Esophagus (tissue), 2 donors: ENCODE measurements around the gene PTCRA. TPM values are rescaled to one million over a fixed set of nuclear protein-coding genes. Genes with fewer than 3 reads are reported as not detected.
A peak's percentile ranks its signal among the peaks of the same experiment; 100 is the strongest.
"Not testable (repeated sequence)": the region's sequence is repeated elsewhere in the genome, so short reads cannot be mapped to it uniquely, and the experiment has no call there.

Experiments
- H3K27ac ChIP-seq, 2 donors: one replicate each; pipeline ENCODE4 v1.5.1; 2013; ENCODE audit warnings: low read depth in 2 of 2, mild to moderate bottlenecking in 2 of 2, inconsistent platforms in 1 of 2, low read length in 1 of 2, moderate library complexity in 1 of 2
- H3K27me3 ChIP-seq, 2 donors: one replicate each; pipeline ENCODE4 v1.6.1; 2013; ENCODE audit warnings: low read length in 2 of 2, control low read depth in 1 of 2, mild to moderate bottlenecking in 1 of 2; ENCODE audit not compliant: insufficient read depth in 2 of 2, control insufficient read depth in 1 of 2
- H3K36me3 ChIP-seq, 2 donors: one replicate each; pipeline ENCODE4 v1.6.1; 2013; ENCODE audit warnings: low read length in 1 of 2; ENCODE audit not compliant: control insufficient read depth in 2 of 2, insufficient read depth in 2 of 2
- H3K4me1 ChIP-seq, 2 donors: one replicate each; pipeline ENCODE4 v1.6.1; 2013; ENCODE audit warnings: low read length in 1 of 2; ENCODE audit not compliant: control insufficient read depth in 2 of 2, insufficient read depth in 2 of 2
- H3K4me3 ChIP-seq, 2 donors: one replicate each; pipeline ENCODE4 v1.5.1; 2013; ENCODE audit warnings: low read length in 2 of 2, mild to moderate bottlenecking in 2 of 2, low read depth in 1 of 2, moderate library complexity in 1 of 2
- H3K9me3 ChIP-seq, 2 donors: one replicate each; pipeline ENCODE4 v1.6.1; 2013; ENCODE audit warnings: mild to moderate bottlenecking in 2 of 2, low read depth in 1 of 2, low read length in 1 of 2, moderate library complexity in 1 of 2; ENCODE audit not compliant: control insufficient read depth in 2 of 2, insufficient read depth in 1 of 2
- WGBS, 2 donors: extraction: QIAGEN DNeasy Blood & Tissue Kit; methylation state at CpG; one replicate each; pipeline ENCODE4 v1.1.7; 2013; 5-methylcytosine and 5-hydroxymethylcytosine counted together
- polyA plus RNA-seq, 2 donors: library from polyadenylated mRNA; stranded (reverse); fragments of 200-250 nt; gene quantifications; one replicate each; pipeline ENCODE4 v1.2.3, GENCODE V29; 2013
- donor health status: healthy with polysubstance abuse.
- donor health status: Bipolar disorder and iron deficiency.

PTCRA gene
- polyA plus RNA-seq, 2 donors = not detected

GRCh38 chr6:42938987-42939809 is 23.3 kb downstream of the PTCRA start:
- H3K9me3 ChIP-seq = no peaks in the 10 kb centered on the region
- peaks cover 0 to 2% of the 10 kb centered on the region in 2 donors for H3K4me1 ChIP-seq
- H3K27me3 ChIP-seq = no peaks in the 10 kb centered on the region
- peaks cover 6 to 31% of the 10 kb centered on the region in 2 donors for H3K36me3 ChIP-seq
- H3K27ac ChIP-seq = no peak overlapping the region
- H3K4me3 ChIP-seq = no peak overlapping the region
- 71 to 82% methylated on average over 9 of the region's 9 CpGs for WGBS, 2 donors

DNA sequence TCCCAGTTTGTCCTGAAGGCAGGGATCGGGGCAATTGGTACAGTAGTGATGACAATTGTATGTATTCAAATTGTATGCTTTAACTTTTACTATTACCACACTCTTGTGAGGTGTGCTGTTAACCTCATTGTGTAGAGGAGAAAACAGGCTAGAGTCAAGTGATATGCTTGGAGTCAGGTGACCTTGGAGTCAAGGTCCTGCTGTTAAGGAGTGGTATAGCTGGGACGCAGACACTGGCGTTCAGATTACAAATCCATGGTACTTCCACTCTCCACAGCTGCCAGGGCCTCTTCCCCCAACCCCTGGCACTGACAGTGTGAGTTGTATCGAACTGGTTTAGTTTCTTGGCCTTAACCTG is 23.9 kb downstream of the PTCRA start:
- Histone ChIP-seq H3K36me3 (peaks cover 6 to 27% of the 10 kb centered on the region in 2 donors), H3K27ac (no peak overlapping the region), H3K4me3 (no peak overlapping the region), H3K4me1 (peaks cover 0 to 2% of the 10 kb centered on the region in 2 donors), H3K27me3 (no peaks in the 10 kb centered on the region), H3K9me3 (no peaks in the 10 kb centered on the region)
- WGBS, 2 donors = 73 to 84% methylated on average over 4 of the region's 4 CpGs

DNA sequence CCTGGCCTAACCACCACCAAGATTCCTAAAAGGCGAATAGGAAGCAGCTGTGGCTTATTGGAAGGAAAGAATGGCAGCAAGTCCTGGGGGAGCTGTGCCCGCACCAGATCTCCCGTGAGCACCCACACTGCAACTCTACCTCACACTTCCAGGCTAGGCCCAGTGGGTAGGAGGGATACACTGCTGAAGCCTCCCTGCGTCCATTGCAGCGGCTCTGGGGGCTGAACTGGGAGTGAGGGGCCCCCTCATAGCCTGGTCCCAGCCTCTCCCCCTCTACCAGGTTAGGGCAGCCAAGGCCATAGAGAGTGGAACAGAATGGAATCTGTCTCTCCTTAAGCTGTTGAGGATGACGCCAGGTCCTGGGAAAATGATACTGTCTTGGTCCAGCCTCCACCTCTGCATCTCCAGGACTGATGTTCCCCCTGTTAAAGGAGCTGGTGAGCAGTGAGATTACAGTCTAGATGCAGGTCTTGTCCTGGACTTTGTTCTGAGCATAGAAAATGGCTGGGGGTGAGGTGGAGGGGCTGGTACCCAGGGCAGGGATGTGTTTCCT is 24.7 kb downstream of the PTCRA start:
- peaks cover 4 to 24% of the 10 kb centered on the region in 2 donors for H3K36me3 ChIP-seq
- no peaks in the 10 kb centered on the region for H3K9me3 ChIP-seq
- H3K4me3 ChIP-seq = no peak overlapping the region
- no peaks in the 10 kb centered on the region for H3K27me3 ChIP-seq
- peaks cover 0 to 2% of the 10 kb centered on the region in 2 donors for H3K4me1 ChIP-seq
- no peak overlapping the region for H3K27ac ChIP-seq
- WGBS, 2 donors = 90 to 95% methylated on average over 6 of the region's 6 CpGs

- peaks cover 0 to 19% of the 10 kb centered on the region in 2 donors for H3K36me3 ChIP-seq
These were observed 25.5 kb downstream of the PTCRA start for GRCh38 chr6:42941356-42941755.

GRCh38 chr6:42942444-42942843 is 26.6 kb downstream of the PTCRA start:
- Histone ChIP-seq H3K27ac (no peak overlapping the region), H3K9me3 (no peaks in the 10 kb centered on the region), H3K36me3 (peaks cover 0 to 19% of the 10 kb centered on the region in 2 donors), H3K27me3 (no peaks in the 10 kb centered on the region), H3K4me3 (no peak overlapping the region), H3K4me1 (peaks cover 0 to 2% of the 10 kb centered on the region in 2 donors)
- WGBS, 2 donors = 75 to 79% methylated on average over 7 of the region's 7 CpGs

More at GRCh38 chr6:42941356-42941755, 25.5 kb downstream of the PTCRA start:
- H3K9me3 ChIP-seq, H3K4me1 ChIP-seq, H3K27ac ChIP-seq, H3K4me3 ChIP-seq, H3K27me3 ChIP-seq: not testable (repeated sequence)
- WGBS, 2 donors = 93 to 95% methylated on average over 5 of the region's 5 CpGs

DNA sequence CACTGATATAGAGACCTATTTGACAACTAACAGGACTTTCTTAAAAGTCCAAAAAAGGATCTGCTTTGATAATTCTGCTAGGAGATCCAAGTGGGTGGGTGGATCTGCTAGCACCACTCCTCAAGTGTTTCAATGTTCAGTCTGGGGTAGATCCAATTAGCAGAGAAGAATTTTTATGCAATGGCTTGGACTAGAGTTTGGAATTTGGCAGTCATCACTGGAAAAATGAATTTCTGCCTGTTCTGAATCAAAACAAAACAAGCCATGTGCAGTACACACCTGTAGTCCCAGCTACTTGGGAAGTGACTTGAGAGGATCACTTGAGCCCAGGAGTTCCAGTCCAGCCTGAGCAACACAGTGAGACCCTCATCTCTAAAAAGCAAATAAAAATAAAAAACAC is 32.1 kb downstream of the PTCRA start:
- no peaks in the 10 kb centered on the region for H3K36me3 ChIP-seq
- no peaks in the 10 kb centered on the region for H3K4me1 ChIP-seq
- no peaks in the 10 kb centered on the region for H3K9me3 ChIP-seq
- H3K27me3 ChIP-seq = no peaks in the 10 kb centered on the region
- H3K4me3 ChIP-seq = no peak overlapping the region
- H3K27ac ChIP-seq = no peak overlapping the region

GRCh38 chr6:42952389-42952788 is 36.5 kb downstream of the PTCRA start:
- Histone ChIP-seq H3K4me1 (no peaks in the 10 kb centered on the region), H3K27me3 (no peaks in the 10 kb centered on the region), H3K9me3 (no peaks in the 10 kb centered on the region), H3K4me3 (no peak overlapping the region), H3K27ac (no peak overlapping the region), H3K36me3 (no peaks in the 10 kb centered on the region)
- WGBS, 2 donors = 94 to 98% methylated on average over 4 of the region's 4 CpGs

DNA sequence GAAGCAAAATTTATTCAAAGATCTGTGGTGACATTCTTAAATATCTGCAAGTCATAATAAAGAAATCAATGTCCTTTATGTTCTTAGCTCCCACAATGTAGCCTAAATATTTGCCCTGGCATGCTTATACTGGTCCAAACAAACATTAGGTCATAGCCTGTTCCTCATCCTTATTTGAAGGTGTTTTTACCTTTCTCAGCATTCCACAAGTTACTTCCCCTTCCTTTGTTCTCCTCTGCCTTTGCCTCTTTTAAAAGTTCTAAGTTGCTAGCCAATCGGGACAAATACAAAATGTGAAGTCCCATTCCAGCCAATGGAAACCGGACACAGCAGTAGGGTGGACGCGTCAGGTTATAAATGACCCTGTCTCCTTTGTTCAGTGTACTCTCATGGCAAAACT is 38.6 kb downstream of the PTCRA start:
- H3K36me3 ChIP-seq, H3K9me3 ChIP-seq, H3K4me3 ChIP-seq, H3K4me1 ChIP-seq, H3K27ac ChIP-seq, H3K27me3 ChIP-seq: not testable (repeated sequence)
- 43 to 72% methylated on average over 4 of the region's 4 CpGs for WGBS, 2 donors

DNA sequence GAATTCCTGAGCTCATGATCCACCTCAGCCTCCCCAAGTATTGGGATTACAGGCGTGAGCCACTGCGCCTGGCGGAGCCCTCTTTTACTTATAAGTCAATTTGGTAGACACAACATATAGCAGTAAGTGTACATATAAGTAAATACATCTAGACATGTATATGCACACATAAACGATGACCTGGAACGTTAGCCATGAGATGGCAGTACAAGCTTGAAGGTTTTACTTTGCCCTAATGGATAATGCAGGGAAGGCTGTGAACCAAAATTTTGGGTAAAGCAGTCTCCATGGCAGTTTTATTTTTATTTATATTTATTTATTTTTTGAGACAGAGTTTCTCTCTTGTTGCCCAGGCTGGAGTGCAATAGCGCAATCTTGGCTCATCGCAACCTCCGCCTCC is 42.3 kb downstream of the PTCRA start:
- WGBS, 2 donors = 81 to 84% methylated on average over 8 of the region's 8 CpGs
- no peaks in the 10 kb centered on the region for H3K27me3 ChIP-seq
- no peaks in the 10 kb centered on the region for H3K9me3 ChIP-seq
- H3K4me3 ChIP-seq = no peak overlapping the region
- peaks cover 0 to 6% of the 10 kb centered on the region in 2 donors for H3K4me1 ChIP-seq
- peaks cover 0 to 4% of the 10 kb centered on the region in 2 donors for H3K36me3 ChIP-seq
- no peak overlapping the region for H3K27ac ChIP-seq

- H3K9me3 ChIP-seq = no peaks in the 10 kb centered on the region
- peak overlapping the region; percentile 38 to 49 for H3K4me3 ChIP-seq
- H3K36me3 ChIP-seq = peaks cover 4 to 15% of the 10 kb centered on the region in 2 donors
- H3K27ac ChIP-seq = no peak overlapping the region
- 20 to 27% methylated on average over 13 of the region's 13 CpGs for WGBS, 2 donors
- no peaks in the 10 kb centered on the region for H3K27me3 ChIP-seq
- H3K4me1 ChIP-seq = peaks cover 0 to 6% of the 10 kb centered on the region in 2 donors
These were observed 44.0 kb downstream of the PTCRA start for GRCh38 chr6:42959917-42960242.
